Measurements from ENCODE around the gene EPB41L4A.
"Not testable (repeated sequence)": the region's sequence is repeated elsewhere in the genome, so short reads cannot be mapped to it uniquely, and the experiment has no call there.

The EPB41L4A gene, protein sequence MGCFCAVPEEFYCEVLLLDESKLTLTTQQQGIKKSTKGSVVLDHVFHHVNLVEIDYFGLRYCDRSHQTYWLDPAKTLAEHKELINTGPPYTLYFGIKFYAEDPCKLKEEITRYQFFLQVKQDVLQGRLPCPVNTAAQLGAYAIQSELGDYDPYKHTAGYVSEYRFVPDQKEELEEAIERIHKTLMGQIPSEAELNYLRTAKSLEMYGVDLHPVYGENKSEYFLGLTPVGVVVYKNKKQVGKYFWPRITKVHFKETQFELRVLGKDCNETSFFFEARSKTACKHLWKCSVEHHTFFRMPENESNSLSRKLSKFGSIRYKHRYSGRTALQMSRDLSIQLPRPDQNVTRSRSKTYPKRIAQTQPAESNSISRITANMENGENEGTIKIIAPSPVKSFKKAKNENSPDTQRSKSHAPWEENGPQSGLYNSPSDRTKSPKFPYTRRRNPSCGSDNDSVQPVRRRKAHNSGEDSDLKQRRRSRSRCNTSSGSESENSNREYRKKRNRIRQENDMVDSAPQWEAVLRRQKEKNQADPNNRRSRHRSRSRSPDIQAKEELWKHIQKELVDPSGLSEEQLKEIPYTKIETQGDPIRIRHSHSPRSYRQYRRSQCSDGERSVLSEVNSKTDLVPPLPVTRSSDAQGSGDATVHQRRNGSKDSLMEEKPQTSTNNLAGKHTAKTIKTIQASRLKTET

DNA sequence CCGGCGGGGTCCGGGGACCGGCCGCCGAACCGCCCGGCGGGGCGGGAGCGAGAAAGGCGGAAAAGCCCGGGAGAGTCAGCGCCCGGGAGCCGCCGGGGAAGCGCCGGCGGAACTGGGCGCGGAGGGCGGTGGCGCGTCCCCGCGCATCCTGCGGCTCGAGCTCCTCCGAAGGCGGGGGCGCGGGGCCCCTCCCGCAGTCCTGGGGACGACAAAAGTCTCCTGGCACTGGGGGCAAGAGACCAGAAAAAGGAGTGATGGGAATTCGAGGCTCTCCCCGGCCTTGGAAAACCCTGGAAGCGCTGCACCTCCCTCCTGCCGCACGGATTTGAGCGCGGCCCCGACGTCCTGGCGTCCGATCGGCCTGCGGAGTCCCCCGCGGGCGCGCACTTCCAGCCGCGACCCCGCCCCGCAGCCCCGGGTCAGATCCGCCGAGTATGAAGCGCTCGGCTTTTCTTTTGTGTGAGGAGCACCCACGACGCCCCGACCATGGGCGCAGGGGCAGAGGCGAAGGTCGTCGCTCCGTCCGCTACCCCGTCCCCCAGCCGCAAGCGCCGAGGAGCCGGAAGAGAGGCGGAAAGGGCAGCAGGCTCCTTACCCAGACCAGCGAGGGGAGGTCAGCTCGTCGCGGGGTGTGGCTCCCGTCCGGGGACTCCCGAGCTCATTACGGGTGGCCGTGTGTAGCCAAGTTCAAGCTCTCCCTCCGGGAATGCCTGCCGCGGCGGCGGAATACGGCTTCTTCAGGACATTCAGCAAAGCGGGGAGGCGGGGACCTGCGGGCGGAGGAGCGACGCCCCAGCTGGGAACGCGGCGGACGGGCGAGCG, at the start of gene EPB41L4A:
EPB41L4A (minus strand) TSS at position 114 of the 822 bp plus-strand sequence. CDS start 238 bp downstream, outside the sequence.
- peak; percentile 21 for DNase-seq

DNA sequence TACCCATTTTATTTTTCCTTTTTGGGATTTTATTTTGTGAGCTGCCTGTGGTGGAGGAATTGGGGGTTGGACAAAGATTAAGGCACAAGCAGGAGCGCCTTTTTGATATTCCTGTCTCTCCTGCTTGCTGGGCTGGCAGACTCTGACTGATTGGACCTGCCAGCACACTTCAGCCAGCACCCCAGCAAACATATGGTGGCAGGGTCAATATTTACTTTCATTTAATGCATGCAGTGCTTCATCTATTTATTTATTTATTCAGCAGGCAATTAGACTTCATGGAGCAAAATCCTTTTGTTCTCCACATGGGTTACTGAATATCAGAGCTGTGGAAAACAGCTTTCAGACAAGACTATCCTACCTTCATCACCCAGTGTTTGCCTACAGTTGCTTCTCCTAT, 48.4 kb upstream of the EPB41L4A start:
- DNase-seq: no peak

DNA sequence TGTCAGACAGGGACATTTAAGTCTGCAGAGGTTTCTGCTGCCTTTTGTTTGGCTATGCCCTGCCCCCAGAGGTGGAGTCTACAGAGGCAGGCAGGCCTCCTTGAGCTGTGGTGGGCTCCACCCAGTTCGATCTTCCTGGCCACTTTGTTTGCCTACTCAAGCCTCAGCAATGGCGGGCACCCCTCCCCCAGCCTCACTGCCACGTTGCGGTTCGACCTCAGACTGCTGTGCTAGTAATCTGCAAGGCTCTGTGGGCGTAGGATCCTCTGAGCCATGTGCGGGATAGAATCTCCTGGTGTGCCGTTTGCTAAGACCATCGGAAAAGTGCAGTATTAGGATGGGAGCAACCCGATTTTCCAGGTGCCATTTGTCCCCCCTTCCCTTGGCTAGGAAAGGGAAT, 47.2 kb upstream of the EPB41L4A start:
- not testable (repeated sequence) for DNase-seq

DNA sequence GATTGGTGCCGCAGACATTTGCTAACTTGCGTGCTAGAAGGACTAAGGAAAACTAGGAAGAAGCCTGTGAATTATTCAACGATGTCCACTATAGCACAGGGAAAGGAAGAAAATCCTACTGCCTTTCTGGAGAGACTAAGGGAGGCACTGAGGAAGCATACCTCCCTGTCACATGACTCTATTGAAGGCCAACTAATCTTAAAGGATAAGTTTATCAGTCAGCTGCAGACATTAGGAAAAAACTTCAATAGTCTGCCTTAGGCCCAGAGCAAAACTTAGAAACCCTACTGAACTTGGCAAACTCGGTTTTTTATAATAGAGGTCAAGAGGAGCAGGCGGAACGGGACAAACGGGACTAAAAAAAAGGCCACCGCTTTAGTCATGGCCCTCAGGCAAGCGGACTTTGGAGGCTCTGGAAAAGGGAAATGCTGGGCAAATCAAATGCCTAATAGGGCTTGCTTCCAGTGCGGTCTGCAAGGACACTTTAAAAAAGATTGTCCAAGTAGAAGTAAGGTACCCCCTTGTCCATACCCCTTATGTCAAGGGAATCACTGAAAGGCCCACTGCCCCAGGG, 28.2 kb upstream of the EPB41L4A start:
- not testable (repeated sequence) for DNase-seq

DNA sequence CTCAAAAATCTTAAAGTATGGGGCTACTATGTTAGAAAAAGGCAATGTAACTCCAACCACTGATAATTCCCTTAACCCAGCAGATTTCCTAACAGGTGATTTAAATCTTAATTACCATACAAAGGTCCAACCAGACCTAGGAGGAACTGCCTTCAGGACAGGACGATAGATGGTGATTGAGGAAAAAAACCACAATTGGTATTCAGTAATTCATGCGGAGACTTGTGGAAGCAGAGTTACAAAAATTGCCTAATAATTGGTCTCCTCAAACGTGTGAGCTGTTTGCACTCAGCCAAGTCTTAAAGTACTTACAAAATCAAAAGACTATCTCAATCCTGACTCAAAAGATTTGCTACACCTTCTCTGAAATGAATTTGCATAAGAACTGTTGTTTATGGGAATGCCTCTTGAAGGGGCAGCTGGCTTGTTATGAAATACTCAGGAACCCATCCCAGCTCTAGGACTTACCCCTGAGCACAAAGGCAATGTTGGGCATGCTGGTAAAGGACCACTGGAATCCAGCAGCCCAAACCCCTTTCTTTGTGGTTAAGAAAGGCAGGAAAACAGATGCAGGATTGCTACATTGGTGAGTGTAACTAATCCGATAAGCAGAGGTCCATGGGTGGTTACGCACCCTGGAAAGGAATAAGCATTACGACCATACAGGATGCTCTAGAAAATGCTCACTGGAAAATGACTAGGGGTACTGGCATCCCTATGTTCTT, 26.7 kb upstream of the EPB41L4A start:
- DNase-seq: no peak

DNA sequence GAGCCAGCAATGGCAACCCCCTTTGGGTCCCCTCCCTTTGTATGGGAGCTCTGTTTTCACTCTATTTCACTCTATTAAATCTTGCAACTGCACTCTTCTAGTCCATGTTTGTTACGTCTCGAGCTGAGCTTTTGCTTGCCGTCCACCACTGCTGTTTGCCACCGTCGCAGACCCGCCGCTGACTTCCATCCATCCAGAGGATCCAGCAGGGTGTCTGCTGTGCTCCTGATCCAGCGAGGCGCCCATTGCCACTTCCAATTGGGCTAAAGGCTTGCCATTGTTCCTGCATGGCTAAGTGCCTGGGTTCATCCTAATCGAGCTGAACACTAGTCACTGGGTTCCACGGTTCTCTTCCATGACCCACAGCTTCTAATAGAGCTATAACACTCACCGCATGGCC, 24.9 kb upstream of the EPB41L4A start:
- DNase-seq: not testable (repeated sequence)

DNA sequence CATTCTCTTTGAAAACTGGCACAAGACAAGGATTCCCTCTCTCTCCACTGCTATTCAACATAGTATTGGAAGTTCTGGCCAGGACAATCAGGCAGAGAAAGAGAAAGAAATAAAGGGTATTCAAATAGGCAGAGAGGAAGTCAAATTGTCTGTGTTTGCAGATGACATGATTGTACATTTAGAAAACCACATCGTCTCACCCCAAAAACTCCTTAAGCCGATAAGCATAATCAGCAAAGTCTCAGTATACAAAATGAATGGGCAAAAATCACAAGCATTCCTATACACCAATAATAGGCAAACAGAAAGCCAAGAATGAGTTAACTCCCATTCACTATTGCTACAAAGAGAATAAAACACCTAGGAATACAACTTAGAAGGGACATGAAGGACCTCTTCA, 21.0 kb upstream of the EPB41L4A start:
- no peak for DNase-seq

DNA sequence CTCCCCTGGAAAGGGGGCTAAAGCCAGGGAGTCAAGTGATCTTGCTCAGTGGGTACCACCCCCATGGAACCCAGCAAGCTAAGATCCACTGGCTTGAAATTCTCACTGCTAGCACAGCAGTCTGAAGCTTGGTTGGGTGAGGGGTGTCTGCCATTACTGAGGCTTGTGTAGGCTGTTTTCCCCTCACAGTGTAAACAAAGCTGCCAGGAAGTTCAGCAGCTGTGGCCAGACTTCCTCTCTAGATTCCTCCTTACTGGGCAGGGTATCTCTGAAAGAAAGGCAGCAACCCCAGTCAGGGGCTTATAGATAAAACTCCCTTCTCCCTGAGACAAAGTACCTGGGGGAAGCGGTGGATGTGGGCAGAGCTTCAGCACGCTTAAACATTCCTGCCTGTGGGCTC, 17.1 kb upstream of the EPB41L4A start:
- DNase-seq: no peak

DNA sequence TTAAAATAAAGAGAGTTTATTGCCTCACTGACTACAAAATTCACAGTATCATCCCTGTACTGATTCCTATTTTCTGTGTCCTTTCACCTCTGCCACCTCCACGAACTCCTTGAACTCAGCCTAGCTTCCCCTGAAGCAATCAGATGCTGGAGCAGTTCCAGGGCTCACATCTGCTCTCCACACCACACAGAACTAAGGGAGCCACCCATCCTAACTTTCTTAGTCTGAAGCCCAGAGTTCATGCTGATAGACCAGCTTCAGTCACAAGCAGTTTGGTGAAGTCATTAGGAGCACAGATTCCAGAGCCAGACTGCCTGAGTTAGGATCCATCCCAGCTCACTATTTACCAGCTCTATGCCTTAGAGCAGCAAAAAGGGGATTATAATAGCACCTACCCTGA, 15.6 kb upstream of the EPB41L4A start:
- no peak for DNase-seq

DNA sequence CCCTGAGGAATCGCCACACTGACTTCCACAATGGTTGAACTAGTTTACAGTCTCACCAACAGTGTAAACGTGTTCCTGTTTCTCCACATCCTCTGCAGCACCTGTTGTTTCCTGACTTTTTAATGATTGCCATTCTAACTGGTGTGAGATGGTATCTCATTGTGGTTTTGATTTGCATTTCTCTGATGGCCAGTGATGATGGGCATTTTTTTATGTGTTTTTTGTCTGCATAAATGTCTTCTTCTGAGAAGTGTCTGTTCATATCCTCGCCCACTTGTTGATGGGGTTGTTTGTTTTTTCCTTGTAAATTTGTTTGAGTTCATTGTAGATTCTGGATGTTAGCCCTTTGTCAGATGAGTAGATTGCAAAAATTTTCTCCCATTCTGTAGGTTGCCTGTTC, 7.1 kb upstream of the EPB41L4A start:
- DNase-seq: not testable (repeated sequence)

DNA sequence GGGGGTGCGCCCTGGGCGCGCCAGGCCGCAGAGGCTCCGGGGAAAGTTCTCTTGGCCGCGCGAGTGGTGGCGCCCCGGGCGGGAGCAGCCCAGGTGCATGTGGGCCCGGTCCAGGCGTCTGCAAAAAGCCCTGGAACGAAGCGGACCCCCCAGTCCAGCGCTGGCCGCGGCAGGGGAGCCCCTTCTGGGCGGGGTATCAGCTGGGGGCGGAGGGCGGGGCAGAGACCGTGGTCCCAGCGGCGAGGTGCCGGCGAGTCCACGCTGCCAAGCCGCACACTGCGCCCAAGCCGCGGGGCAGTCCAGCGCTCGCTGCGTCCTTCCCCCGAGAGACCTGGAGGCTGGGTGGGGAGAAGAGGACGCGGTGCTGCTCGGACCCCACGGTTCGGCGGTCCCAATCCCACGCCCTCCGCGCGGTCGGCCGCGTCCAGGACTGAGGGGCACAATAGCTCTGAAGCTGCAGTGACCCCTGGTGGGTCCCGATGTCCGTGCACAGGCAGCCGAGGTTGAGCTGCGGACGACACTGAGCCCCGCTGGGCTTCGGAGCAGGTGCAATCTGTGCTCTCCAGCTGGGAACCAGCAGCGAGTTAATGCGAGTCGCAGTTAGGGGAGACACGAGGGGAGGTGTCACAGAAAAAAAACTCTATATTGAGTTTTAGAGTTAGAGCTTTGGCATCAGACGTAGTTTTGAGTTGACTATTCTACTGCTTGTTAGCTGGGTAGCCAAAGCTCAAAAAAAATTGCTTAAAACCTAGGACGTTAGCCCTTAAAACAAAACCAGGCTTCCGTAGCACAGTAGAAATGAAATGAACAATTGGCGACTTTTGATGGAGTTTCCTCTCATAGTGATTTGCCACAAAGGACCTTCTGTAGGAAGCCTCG, 1.1 kb upstream of the EPB41L4A start:
- DNase-seq: peak; percentile 57

DNA sequence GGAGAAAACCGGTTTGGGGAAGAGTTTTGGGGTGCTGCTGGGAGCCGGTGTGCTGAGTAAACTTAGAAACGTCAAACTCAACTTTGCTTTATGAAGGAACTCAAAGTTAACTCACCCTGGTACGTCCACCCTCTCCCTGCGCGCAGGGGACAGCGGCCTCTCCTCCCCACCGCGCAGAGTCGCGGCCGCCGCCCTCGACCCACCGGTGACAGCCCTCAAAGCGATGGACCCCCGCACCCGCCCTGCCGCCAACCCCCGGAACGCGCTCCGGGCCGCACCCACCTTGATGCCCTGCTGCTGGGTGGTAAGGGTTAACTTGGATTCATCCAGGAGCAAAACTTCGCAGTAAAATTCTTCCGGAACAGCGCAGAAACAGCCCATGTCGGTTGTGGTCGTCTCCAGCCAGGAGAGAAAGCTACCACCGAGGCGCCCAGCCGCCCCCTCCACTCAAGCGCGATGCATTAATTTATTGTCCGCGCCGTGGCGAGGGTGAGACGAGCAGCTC, 366 bp downstream of the EPB41L4A start:
- DNase-seq: no peak

DNA sequence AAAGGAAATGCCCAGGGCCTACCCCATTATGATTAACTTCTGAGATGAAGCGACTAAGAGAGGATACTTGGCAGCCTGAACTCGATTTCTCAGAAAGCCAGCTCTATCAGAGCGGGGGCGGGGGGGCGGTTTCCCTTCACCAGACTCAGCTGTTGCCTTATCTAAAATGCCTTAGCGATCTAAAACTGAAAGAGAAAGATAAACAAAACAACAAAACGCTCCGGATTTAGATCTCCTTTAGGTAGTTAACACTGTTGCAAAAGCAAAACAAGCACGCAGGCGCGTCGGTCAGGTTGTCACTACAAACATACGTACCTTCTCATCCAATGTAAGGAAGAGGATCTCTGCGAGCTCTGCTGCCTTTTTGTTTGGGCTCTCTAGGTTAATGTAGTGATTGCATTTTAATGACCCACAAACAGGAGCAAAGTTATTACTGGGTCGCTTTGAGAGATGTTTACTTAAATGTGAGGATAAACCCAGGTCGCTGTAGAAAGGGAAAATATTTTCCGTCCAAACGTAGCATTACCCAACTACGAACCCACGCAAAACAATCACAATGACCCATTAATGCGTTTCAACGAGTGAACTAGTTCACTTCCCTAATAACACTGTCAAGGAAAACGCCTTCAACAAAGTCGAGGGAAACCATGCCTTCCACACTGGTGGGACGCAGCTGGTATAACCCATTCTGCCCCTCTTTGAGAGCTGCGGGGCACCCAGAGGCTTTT, 982 bp downstream of the EPB41L4A start:
- DNase-seq: peak; percentile 36

DNA sequence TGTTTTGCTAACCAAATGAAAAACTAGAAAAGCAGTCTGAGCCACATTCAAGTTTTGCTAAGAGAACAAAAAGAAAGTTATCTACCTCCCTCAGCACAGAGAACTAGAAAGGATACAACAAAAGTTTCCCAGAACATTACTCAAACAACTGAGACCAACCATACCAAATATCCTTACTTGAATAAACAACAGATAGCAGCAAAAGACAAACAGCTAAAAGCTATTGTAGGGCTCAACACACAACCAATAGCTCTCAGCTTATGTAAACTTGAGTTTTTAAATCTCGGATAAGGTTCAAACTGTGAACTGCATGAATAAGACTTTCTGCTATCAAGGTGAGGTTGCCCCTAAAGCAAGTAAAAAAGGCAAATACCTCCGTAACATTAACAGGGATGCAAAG, 3.5 kb downstream of the EPB41L4A start:
- DNase-seq: no peak

DNA sequence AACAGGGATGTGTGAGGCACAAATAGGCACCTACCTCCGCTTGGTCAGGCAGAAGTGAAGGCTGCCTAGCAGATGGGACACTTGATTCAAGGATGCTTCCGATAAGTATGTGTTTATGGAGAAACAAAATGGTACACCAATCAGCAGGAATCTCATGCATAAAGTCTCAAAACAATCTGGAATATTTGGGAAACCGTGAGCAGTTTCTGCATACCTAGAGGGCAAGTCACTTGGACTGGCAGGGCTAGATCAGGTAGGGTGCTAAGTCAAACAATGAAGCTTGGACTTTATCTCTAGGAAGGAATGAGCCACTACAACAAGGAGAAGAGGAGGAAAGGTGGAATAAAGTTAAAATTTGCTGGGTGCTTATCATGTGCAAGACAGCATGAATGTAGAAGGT, 5.5 kb downstream of the EPB41L4A start:
- DNase-seq: no peak

DNA sequence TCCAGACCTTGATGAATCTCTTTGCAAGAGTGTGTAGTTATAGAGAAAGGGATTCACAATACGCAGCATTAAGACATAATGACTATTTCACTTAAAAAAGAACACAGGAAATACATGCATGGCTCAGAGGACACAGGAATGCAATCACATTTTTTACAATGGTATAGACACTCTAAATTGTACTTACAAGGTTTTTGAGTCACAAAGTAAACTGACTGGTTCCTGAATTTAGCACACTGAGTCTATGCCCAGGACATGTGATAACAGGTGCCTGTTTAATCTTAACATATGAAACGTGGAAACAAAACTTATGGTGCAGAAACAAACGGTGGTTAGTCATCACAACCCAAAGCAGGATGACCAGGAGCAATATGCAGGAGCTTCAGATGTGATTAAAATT, 6.7 kb downstream of the EPB41L4A start:
- DNase-seq: no peak

DNA sequence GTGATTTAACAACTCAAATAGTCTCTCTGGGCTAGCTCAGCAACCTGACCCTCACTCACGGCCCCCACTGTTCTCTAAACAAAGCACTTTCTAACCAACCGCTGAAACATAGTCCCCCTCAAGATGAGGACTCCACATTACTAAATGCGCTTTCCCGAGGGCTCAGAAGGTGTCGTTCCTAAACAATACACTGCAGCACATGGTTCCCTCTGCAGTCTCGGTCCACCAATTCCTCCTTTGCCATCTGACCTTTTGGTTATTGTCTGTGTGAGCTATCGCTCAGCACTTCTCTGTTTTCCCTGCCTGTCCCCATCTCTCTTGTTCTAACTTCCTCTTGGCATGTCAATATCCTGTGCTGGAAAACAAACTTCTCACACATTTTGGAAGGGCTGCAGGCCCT, 7.2 kb downstream of the EPB41L4A start:
- no peak for DNase-seq

DNA sequence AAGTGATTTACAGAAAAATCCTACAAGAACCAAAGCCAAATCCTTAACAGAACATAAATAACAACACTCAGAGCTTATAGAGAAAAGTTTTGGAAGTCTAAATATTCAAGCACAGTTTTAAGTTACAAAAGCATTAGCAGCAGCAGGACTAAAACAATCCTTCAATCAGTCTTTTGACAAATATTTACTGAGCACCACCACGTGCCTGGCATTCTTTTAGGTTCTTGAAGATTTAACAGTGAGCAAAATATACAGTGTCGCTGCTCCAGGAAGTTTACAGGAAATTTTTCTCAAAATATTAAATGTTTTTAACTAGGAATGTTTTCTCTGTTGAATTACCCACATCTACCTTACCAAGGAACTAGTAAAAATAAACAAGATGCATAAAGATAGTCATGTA, 11.4 kb downstream of the EPB41L4A start:
- DNase-seq: no peak

DNA sequence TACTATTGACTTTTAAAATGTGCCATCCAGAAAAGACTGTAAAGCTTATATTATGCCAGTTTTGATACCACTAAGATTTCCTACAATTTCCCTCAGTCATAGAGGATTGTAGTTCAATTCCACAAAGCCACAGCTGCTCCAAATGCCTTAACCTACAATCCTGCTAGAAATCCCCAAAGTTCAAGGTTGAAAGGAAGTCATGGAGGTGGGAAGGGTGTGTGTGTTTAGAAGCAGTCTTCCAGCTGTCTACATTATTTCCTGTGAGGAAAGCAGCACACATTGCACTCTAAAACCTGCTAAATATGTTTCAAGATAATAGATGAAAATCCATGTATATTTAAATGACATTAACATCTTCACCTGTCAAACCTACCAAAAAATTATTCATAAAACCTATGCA, 11.8 kb downstream of the EPB41L4A start:
- no peak for DNase-seq

DNA sequence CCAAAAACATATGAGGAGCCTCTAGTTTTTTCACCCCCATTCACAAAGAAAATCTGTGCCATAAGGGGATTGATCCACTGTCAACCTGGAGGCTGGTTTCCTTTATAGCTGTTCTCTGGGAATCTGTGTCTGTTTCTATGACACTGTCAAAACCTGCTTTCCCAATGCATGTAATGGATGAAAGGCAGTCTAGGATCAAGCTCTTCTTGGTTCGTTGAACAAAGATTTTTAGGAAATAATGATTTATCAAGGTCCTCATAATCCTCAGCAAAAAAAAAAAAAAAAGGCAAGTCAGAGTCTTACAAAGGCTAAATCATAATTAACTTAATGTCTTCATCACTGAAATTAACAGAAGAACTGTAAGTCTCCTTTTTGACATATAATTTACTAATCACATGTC, 16.0 kb downstream of the EPB41L4A start:
- no peak for DNase-seq

DNA sequence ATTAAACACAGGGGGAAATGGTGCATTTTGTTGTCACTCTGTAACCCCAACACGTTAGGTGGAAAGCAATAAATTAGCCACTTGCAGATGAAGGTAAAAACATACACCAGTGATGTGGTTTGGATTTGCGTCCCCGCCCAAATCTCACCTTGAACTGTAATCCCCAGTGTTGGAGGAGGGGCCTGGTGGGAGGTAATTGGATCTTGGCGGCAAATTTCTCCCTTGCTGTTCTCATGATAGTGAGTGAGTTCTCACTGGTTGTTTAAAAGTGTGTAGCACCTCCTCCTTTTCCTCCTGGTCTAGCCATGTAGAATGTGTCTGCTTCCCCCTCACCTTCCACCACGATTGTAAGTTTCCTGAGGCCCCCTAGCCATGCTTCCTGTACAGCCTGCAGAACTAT, 17.2 kb downstream of the EPB41L4A start:
- DNase-seq: no peak

Data from NCI-H2227 treated with DMSO at 0.1 percent for 48 hours (cell line).